Astrocyte (in vitro differentiated cells and primary cell): ENCODE results near the gene ATP6V0B. TPM values are rescaled to one million over a fixed set of nuclear protein-coding genes. Genes with fewer than 3 reads are reported as not detected.

Source experiments
- DNase-seq: peaks from one replicate; pipeline ENCODE4 v3.0.0-alpha.2; 2010; ENCODE audit warnings: low read depth
- FAIRE-seq: peaks from 2 replicates; lab custom pipeline; 2011; peaks lifted over from hg19 to GRCh38; lab: Jason Lieb, UNC
- H2AFZ ChIP-seq: 2 replicates; pipeline ENCODE4 v1.6.0; 2012; ENCODE audit warnings: low read depth, low read length, inconsistent platforms
- H3K27ac ChIP-seq: 2 replicates; pipeline ENCODE4 v1.5.1; 2011; ENCODE audit warnings: low read depth, low read length, inconsistent platforms
- H3K27me3 ChIP-seq: 2 replicates; pipeline ENCODE4 v1.6.0; 2011; ENCODE audit warnings: low read length, inconsistent platforms; ENCODE audit not compliant: insufficient read depth
- H3K36me3 ChIP-seq: 2 replicates; pipeline ENCODE4 v1.5.1; 2011; ENCODE audit warnings: low read length, inconsistent platforms; ENCODE audit not compliant: insufficient read depth
- H3K4me1 ChIP-seq: 2 replicates; pipeline ENCODE4 v1.5.1; 2011; ENCODE audit warnings: low read length, inconsistent platforms; ENCODE audit not compliant: insufficient read depth
- H3K4me2 ChIP-seq: 2 replicates; pipeline ENCODE4 v1.6.0; 2012; ENCODE audit warnings: low read length, inconsistent platforms
- H3K4me3 ChIP-seq: 2 replicates; pipeline ENCODE4 v1.5.1; 2011; ENCODE audit warnings: low read depth, mild to moderate bottlenecking, low read length, inconsistent platforms; ENCODE audit not compliant: insufficient read depth
- H3K79me2 ChIP-seq: 2 replicates; pipeline ENCODE4 v1.6.0; 2012; ENCODE audit warnings: mild to moderate bottlenecking, low read length, inconsistent platforms; ENCODE audit not compliant: insufficient read depth
- H3K9ac ChIP-seq: 2 replicates; pipeline ENCODE4 v1.6.0; 2012; ENCODE audit warnings: mild to moderate bottlenecking, low read length, inconsistent platforms
- H3K9me3 ChIP-seq: 2 replicates; pipeline ENCODE4 v1.5.1; 2012; ENCODE audit warnings: low read depth, mild to moderate bottlenecking, low read length, inconsistent platforms; ENCODE audit not compliant: insufficient read depth
- H4K20me1 ChIP-seq: 2 replicates; pipeline ENCODE4 v1.6.0; 2012; ENCODE audit warnings: low read length, inconsistent platforms; ENCODE audit not compliant: insufficient read depth
- H3K27ac Mint-ChIP-seq: one replicate; pipeline ENCODE4 v1.8.0; 2021; ENCODE audit warnings: mild to moderate bottlenecking, mixed read lengths; ENCODE audit not compliant: unreplicated experiment
- H3K27me3 Mint-ChIP-seq: one replicate; pipeline ENCODE4 v1.8.0; 2021; ENCODE audit warnings: low read depth, mixed read lengths; ENCODE audit not compliant: unreplicated experiment
- H3K36me3 Mint-ChIP-seq: one replicate; pipeline ENCODE4 v1.8.0; 2021; ENCODE audit warnings: low read depth, mixed read lengths; ENCODE audit not compliant: unreplicated experiment
- H3K4me1 Mint-ChIP-seq: one replicate; pipeline ENCODE4 v1.8.0; 2021; ENCODE audit warnings: low read depth, mixed read lengths; ENCODE audit not compliant: unreplicated experiment
- H3K4me3 Mint-ChIP-seq: one replicate; pipeline ENCODE4 v1.8.0; 2021; ENCODE audit warnings: mild to moderate bottlenecking, moderate library complexity, mixed read lengths; ENCODE audit not compliant: unreplicated experiment
- H3K9me3 Mint-ChIP-seq: one replicate; pipeline ENCODE4 v1.8.0; 2021; ENCODE audit warnings: mild to moderate bottlenecking, mixed read lengths; ENCODE audit not compliant: unreplicated experiment
- EZH2 ChIP-seq: IDR thresholded peaks from 2 replicates; pipeline ENCODE4 v1.6.1; 2012; ENCODE audit warnings: mild to moderate bottlenecking, low read length, inconsistent platforms; ENCODE audit not compliant: insufficient read depth
- total RNA-seq: library from RNA; stranded (reverse); gene quantifications from 2 replicates; pipeline ENCODE4 v1.2.1, GENCODE V29; 2021
- TF ChIP-seq, protein P1 (sequence below): IDR thresholded peaks from 2 replicates; pipeline ENCODE4 v1.5.1; 2011; ENCODE audit warnings: low read depth, mild to moderate bottlenecking, inconsistent platforms, low read length, moderate library complexity; ENCODE audit not compliant: insufficient read depth

ATP6V0B gene
- total RNA-seq, 1 donor from 2014 or later, result 175 TPM

DNA sequence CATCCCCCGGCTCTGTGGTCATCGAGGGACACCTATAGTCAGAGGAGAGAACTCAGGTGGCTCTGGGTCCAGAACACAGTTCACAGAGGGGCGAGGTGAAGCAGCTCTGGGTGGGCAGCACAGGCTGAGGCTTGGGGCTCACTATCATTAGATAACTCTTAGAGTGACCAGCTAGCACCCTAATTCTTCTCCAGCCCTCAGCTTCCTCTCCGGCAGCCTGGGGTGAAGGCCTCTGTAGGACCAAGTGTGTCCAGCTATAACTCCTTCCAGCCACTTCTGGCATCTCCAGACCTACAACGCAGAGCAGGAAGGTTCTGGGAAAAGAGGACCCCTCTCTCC is 39.8 kb upstream of the ATP6V0B start:
- TF ChIP-seq EZH2, result no peak
- no peaks in the 10 kb centered on the region for H3K9me3 ChIP-seq
- H3K36me3 ChIP-seq, result no peaks in the 10 kb centered on the region
- peaks cover 16% of the 10 kb centered on the region for H4K20me1 ChIP-seq
- H3K4me3 Mint-ChIP-seq, result peak overlapping the region; percentile 40
- peaks cover 18% of the 10 kb centered on the region for H3K27me3 Mint-ChIP-seq
- H3K4me3 ChIP-seq, result no peak overlapping the region
- peaks cover 23% of the 10 kb centered on the region for H3K4me1 ChIP-seq
- peaks cover 9% of the 10 kb centered on the region for H3K36me3 Mint-ChIP-seq
- H3K27ac ChIP-seq, result no peak overlapping the region
- no peak for FAIRE-seq
- peaks cover 2% of the 10 kb centered on the region for H3K27me3 ChIP-seq
- DNase-seq, result no peak
- no peaks in the 10 kb centered on the region for H3K79me2 ChIP-seq
- peaks cover 13% of the 10 kb centered on the region for H3K4me1 Mint-ChIP-seq
- no peaks in the 10 kb centered on the region for H3K9me3 Mint-ChIP-seq
- no peak overlapping the region for H3K27ac Mint-ChIP-seq
- no peak overlapping the region for H3K9ac ChIP-seq
- H3K4me2 ChIP-seq, result no peak overlapping the region
- H2AFZ ChIP-seq, result no peak overlapping the region

DNA sequence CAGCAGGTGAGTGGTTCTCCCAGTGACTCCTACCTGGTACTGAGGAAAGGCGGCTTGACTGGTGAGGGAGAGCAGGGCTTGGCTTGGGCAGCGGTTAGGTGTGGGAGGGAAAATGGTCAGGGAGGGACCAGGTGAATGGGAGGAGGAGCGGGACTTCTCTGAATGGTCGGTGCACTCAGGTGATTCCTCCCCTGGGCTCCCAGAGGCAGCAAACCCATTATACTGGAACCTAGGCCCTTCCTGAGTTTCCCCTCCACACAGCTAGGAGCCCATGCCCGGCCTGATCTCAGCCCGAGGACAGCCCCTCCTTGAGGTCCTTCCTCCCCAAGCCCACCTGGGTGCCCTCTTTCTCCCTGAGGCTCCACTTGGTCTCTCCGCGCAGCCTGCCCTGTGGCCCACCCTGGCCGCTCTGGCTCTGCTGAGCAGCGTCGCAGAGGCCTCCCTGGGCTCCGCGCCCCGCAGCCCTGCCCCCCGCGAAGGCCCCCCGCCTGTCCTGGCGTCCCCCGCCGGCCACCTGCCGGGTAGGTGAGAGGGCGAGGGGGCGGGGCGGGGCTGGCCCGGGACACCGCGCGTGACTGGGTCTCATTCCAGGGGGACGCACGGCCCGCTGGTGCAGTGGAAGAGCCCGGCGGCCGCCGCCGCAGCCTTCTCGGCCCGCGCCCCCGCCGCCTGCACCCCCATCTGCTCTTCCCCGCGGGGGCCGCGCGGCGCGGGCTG is 38.9 kb upstream of the ATP6V0B start:
- Mint-ChIP-seq H3K36me3 (peaks cover 9% of the 10 kb centered on the region), H3K4me1 (peaks cover 12% of the 10 kb centered on the region), H3K9me3 (no peaks in the 10 kb centered on the region), H3K4me3 (peak overlapping the region; percentile 34), H3K27ac (no peak overlapping the region), H3K27me3 (peaks cover 19% of the 10 kb centered on the region)
- Histone ChIP-seq H4K20me1 (peaks cover 16% of the 10 kb centered on the region), H3K4me2 (peak overlapping the region; percentile 82), H3K9me3 (no peaks in the 10 kb centered on the region), H3K27ac (no peak overlapping the region), H3K79me2 (no peaks in the 10 kb centered on the region), H3K27me3 (peaks cover 2% of the 10 kb centered on the region), H3K4me1 (peaks cover 20% of the 10 kb centered on the region), H3K36me3 (no peaks in the 10 kb centered on the region), H3K9ac (no peak overlapping the region), H3K4me3 (no peak overlapping the region), H2AFZ (no peak overlapping the region)
- no peak for DNase-seq
- TF ChIP-seq, protein P1, sequence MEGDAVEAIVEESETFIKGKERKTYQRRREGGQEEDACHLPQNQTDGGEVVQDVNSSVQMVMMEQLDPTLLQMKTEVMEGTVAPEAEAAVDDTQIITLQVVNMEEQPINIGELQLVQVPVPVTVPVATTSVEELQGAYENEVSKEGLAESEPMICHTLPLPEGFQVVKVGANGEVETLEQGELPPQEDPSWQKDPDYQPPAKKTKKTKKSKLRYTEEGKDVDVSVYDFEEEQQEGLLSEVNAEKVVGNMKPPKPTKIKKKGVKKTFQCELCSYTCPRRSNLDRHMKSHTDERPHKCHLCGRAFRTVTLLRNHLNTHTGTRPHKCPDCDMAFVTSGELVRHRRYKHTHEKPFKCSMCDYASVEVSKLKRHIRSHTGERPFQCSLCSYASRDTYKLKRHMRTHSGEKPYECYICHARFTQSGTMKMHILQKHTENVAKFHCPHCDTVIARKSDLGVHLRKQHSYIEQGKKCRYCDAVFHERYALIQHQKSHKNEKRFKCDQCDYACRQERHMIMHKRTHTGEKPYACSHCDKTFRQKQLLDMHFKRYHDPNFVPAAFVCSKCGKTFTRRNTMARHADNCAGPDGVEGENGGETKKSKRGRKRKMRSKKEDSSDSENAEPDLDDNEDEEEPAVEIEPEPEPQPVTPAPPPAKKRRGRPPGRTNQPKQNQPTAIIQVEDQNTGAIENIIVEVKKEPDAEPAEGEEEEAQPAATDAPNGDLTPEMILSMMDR, result no peak
- TF ChIP-seq EZH2, result no peak
- FAIRE-seq, result no peak

DNA sequence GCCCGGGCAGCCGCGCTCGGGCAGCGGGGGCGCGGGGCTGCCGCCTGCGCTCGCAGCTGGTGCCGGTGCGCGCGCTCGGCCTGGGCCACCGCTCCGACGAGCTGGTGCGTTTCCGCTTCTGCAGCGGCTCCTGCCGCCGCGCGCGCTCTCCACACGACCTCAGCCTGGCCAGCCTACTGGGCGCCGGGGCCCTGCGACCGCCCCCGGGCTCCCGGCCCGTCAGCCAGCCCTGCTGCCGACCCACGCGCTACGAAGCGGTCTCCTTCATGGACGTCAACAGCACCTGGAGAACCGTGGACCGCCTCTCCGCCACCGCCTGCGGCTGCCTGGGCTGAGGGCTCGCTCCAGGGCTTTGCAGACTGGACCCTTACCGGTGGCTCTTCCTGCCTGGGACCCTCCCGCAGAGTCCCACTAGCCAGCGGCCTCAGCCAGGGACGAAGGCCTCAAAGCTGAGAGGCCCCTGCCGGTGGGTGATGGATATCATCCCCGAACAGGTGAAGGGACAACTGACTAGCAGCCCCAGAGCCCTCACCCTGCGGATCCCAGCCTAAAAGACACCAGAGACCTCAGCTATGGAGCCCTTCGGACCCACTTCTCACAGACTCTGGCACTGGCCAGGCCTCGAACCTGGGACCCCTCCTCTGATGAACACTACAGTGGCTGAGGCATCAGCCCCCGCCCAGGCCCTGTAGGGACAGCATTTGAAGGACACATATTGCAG is 38.2 kb upstream of the ATP6V0B start:
- Mint-ChIP-seq H3K4me1 (peaks cover 12% of the 10 kb centered on the region), H3K4me3 (peak overlapping the region; percentile 50), H3K36me3 (peaks cover 9% of the 10 kb centered on the region), H3K9me3 (no peaks in the 10 kb centered on the region), H3K27me3 (peaks cover 16% of the 10 kb centered on the region), H3K27ac (no peak overlapping the region)
- Histone ChIP-seq H3K27ac (no peak overlapping the region), H3K36me3 (no peaks in the 10 kb centered on the region), H4K20me1 (peaks cover 16% of the 10 kb centered on the region), H3K79me2 (no peaks in the 10 kb centered on the region), H3K4me3 (peak overlapping the region; percentile 32), H3K4me1 (peaks cover 20% of the 10 kb centered on the region), H3K9me3 (no peaks in the 10 kb centered on the region), H3K4me2 (peak overlapping the region; percentile 82), H2AFZ (peak overlapping the region; percentile 31), H3K27me3 (peaks cover 2% of the 10 kb centered on the region), H3K9ac (no peak overlapping the region)
- no peak for DNase-seq
- TF ChIP-seq, protein P1, result no peak
- TF ChIP-seq EZH2, result no peak
- FAIRE-seq, result no peak
